K562 (cell line): ENCODE results near the gene C1QTNF3. TPM values are rescaled to one million over a fixed set of nuclear protein-coding genes. Genes with fewer than 3 reads are reported as not detected.

Experiments used
- ATAC-seq: fragments of 200-7000 bp; cut with Tn5 transposase; 3 replicates; pipeline ENCODE4 v1.9.1; 2020; ENCODE audit warnings: moderate library complexity
- BruUV-seq: library from RNA; stranded (reverse); fragments of 400-500 nt; replicated peaks from 2 replicates; lab custom pipeline; 2021; lab: Mats Ljungman, UMichigan
- CTCF ChIA-PET: fragments of 300-600 bp; formaldehyde crosslinking; extraction: SDS; loops from one replicate; lab custom pipeline; 2021; ENCODE audit warnings: low intra/inter-chr PET ratio; lab: Yijun Ruan, JAX
- POLR2A ChIA-PET: fragments of 300-600, 350-650 bp; sonication (Branson Sonifier 250); formaldehyde crosslinking; extraction: SDS; loops from one replicate; lab custom pipeline; 2021; ENCODE audit warnings: antibody characterized with exemption, inconsistent platforms; lab: Yijun Ruan, JAX
- DNase-seq, 4 experiments: peaks; one replicate each; pipeline versions ENCODE4 v3.0.0 to v3.0.0-alpha.2; 2011 to 2018; ENCODE audit warnings: low spot score in 3 of 4, mixed read lengths in 3 of 4; ENCODE audit errors: extremely low read depth in 1 of 4
- FAIRE-seq: peaks from 2 replicates; lab custom pipeline; 2011; peaks lifted over from hg19 to GRCh38; lab: Jason Lieb, UNC
- H2AFZ ChIP-seq: 2 replicates; pipeline ENCODE4 v1.6.0; 2011; ENCODE audit warnings: low read depth, low read length, control low read depth, inconsistent platforms
- H3K27ac ChIP-seq: fragments of 200-600 bp; 3 replicates; pipeline ENCODE4 v1.8.0; 2011; ENCODE audit warnings: low read depth, mild to moderate bottlenecking, control low read depth, inconsistent platforms, low read length, moderate library complexity, mixed read lengths; ENCODE audit errors: extremely low read depth
- H3K27me3 ChIP-seq, 2 experiments: fragments of 300-600 bp in 1 of 2; 2 replicates in 1 of 2; 3 replicates in 1 of 2; pipeline versions ENCODE4 v1.6.0 to v1.8.0; 2011; ENCODE audit warnings: inconsistent platforms in 2 of 2, low read length in 2 of 2, mild to moderate bottlenecking in 1 of 2, mixed read lengths in 1 of 2, moderate library complexity in 1 of 2; ENCODE audit not compliant: control insufficient read depth in 2 of 2, insufficient read depth in 2 of 2
- H3K36me3 ChIP-seq: fragments of 300-600 bp; 3 replicates; pipeline ENCODE4 v1.8.0; 2011; ENCODE audit warnings: mild to moderate bottlenecking, low read length, inconsistent platforms; ENCODE audit not compliant: control insufficient read depth, insufficient read depth
- H3K4me1 ChIP-seq, 2 experiments: fragments of 200-600 bp in 1 of 2; replicated peaks in 1 of 2; 2 replicates in 1 of 2; 3 replicates in 1 of 2; pipeline versions ENCODE4 v1.5.1 to v1.8.0; 2011; ENCODE audit warnings: inconsistent platforms in 2 of 2, low read length in 2 of 2, mild to moderate bottlenecking in 1 of 2, mixed read lengths in 1 of 2, moderate library complexity in 1 of 2; ENCODE audit not compliant: control insufficient read depth in 2 of 2, insufficient read depth in 2 of 2
- H3K4me2 ChIP-seq: 2 replicates; pipeline ENCODE4 v1.6.1; 2011; ENCODE audit warnings: low read length, control low read depth, inconsistent platforms, mixed read lengths; ENCODE audit not compliant: insufficient read depth
- H3K4me3 ChIP-seq: fragments of 200-600 bp; sonication (generic), shearing (Covaris generic); 2 replicates; pipeline ENCODE4 v1.5.1; 2016; ENCODE audit warnings: control low read depth, inconsistent platforms
- H3K79me2 ChIP-seq: fragments of 200-600 bp; 3 replicates; pipeline ENCODE4 v1.8.0; 2011; ENCODE audit warnings: low read length, inconsistent platforms; ENCODE audit not compliant: control insufficient read depth, insufficient read depth
- H3K9ac ChIP-seq, 2 experiments: 2 replicates each; pipeline versions ENCODE4 v1.6.0 to v1.6.1; 2011; ENCODE audit warnings: low read depth in 2 of 2, low read length in 2 of 2, control low read depth in 1 of 2, inconsistent platforms in 1 of 2, mild to moderate bottlenecking in 1 of 2, mixed read lengths in 1 of 2; ENCODE audit not compliant: insufficient read depth in 1 of 2
- H3K9me1 ChIP-seq: one replicate; pipeline ENCODE4 v1.6.0; 2011; ENCODE audit warnings: inconsistent platforms, mild to moderate bottlenecking, low read length, moderate library complexity; ENCODE audit not compliant: control insufficient read depth, insufficient read depth
- H3K9me3 ChIP-seq: replicated peaks from 2 replicates; pipeline ENCODE4 v1.5.1; 2011; ENCODE audit warnings: low read depth, low read length, inconsistent platforms; ENCODE audit not compliant: control insufficient read depth, insufficient read depth
- H4K20me1 ChIP-seq: replicated peaks from 2 replicates; pipeline ENCODE4 v1.6.1; 2011; ENCODE audit warnings: low read length, inconsistent platforms, mixed read lengths; ENCODE audit not compliant: control insufficient read depth, insufficient read depth
- CHD2 ChIP-seq: IDR thresholded peaks from 2 replicates; pipeline ENCODE4 v1.6.1; 2011; ENCODE audit warnings: low read depth, low read length
- ELF4 ChIP-seq: fragments of 450-650 bp; formaldehyde crosslinking; IDR thresholded peaks from 2 replicates; pipeline ENCODE4 v1.4.0; 2022; ENCODE audit warnings: missing genetic modification characterization
- HMBOX1 ChIP-seq: sonication (generic); IDR thresholded peaks from 2 replicates; pipeline ENCODE4 v1.6.1; 2016
- MBD2 ChIP-seq: sonication (generic); IDR thresholded peaks from 2 replicates; pipeline ENCODE4 v1.6.1; 2016; ENCODE audit warnings: low read depth, borderline replicate concordance
- MEIS2 ChIP-seq: fragments of 450-650 bp; IDR thresholded peaks from 2 replicates; pipeline ENCODE4 v1.6.1; 2014; ENCODE audit warnings: mild to moderate bottlenecking; ENCODE audit not compliant: partially characterized antibody
- NFIC ChIP-seq: fragments of 450-650 bp; IDR thresholded peaks from 2 replicates; pipeline ENCODE4 v1.6.1; 2017; ENCODE audit warnings: mild to moderate bottlenecking, inconsistent platforms
- PTRF ChIP-seq: fragments of 450-650 bp; IDR thresholded peaks from 2 replicates; pipeline ENCODE4 v1.6.1; 2016; ENCODE audit warnings: mild to moderate bottlenecking, missing genetic modification characterization, missing compliant biosample characterization
- RAD21 ChIP-seq, 2 experiments: fragments of 250-450 bp in 1 of 2; fragments of 450-650 bp in 1 of 2; sonication (Bioruptor Pico) in 1 of 2; formaldehyde crosslinking in 1 of 2; IDR thresholded peaks in 1 of 2; conservative IDR thresholded peaks in 1 of 2; 2 replicates each; pipeline versions ENCODE4 v1.4.0 to v1.8.0; 2020 to 2022; ENCODE audit warnings: mild to moderate bottlenecking in 2 of 2, moderate library complexity in 1 of 2
- RBFOX2 ChIP-seq: fragments of 200-400 bp; formaldehyde crosslinking; IDR thresholded peaks from 2 replicates; pipeline ENCODE4 v1.6.1; 2017; ENCODE audit warnings: low read depth, mild to moderate bottlenecking, low read length, moderate library complexity
- ZC3H8 ChIP-seq: fragments of 450-650 bp; IDR thresholded peaks from 2 replicates; pipeline ENCODE4 v1.6.1; 2017
- ZNF143 ChIP-seq: sonication (generic); formaldehyde crosslinking; IDR thresholded peaks from 2 replicates; pipeline ENCODE4 v1.9.0; 2022; ENCODE audit warnings: mild to moderate bottlenecking, missing genetic modification reagents
- ZNF165 ChIP-seq: fragments of 250-450 bp; sonication (Bioruptor Pico); IDR thresholded peaks from 2 replicates; pipeline ENCODE4 v1.4.0; 2020; ENCODE audit warnings: borderline replicate concordance
- ZNF316 ChIP-seq: fragments of 450-650 bp; IDR thresholded peaks from 2 replicates; pipeline ENCODE4 v1.6.1; 2016
- ZSCAN32 ChIP-seq: fragments of 450-650 bp; formaldehyde crosslinking; IDR thresholded peaks from 2 replicates; pipeline ENCODE4 v1.4.0; 2020; ENCODE audit warnings: mild to moderate bottlenecking, moderate library complexity
- WGBS: fragments of 100-300 bp; shearing (Covaris generic); methylation state at CpG from one replicate; pipeline ENCODE4 v1.1.6; 2016; ENCODE audit warnings: low coverage, mixed read lengths; ENCODE audit not compliant: insufficient coverage; ENCODE audit errors: missing lambda C conversion rate; 5-methylcytosine and 5-hydroxymethylcytosine counted together
- in situ Hi-C: fragments of 300-500 bp; cut with MboI; formaldehyde crosslinking; loops from 4 replicates; pipeline ENCODE4 v1.15.0; 2018; ENCODE audit warnings: inconsistent platforms, mixed read lengths
- intact Hi-C: fragments of 100-400 bp; cut with micrococcal nuclease; formaldehyde crosslinking; loops from 2 replicates; pipeline ENCODE4 v1.14.2; 2022
- polyA plus RNA-seq, 8 experiments: library from polyadenylated mRNA; depleted of rRNA in 4 of 8; stranded (reverse) in 5 of 8; unstranded in 3 of 8; fragments of >200 nt; fragmentation: Nextera tagmentation in 2 of 8; fragmentation: Illumina TruSeq in 1 of 8; extraction: Ambion mirVana in 2 of 8; extraction: Trizol in 1 of 8; gene quantifications; 2 replicates each; pipeline versions ENCODE4 v1.2.1 to v1.2.3, GENCODE V29; 2011 to 2014; ENCODE audit warnings: inconsistent platforms in 1 of 8, missing spikeins in 1 of 8
- total RNA-seq, 7 experiments: library from RNA; depleted of rRNA in 6 of 7; stranded (reverse); fragments of >200 nt in 6 of 7; fragmentation: Illumina TruSeq in 2 of 7; extraction: Trizol in 2 of 7; gene quantifications; 2 replicates each; pipeline versions ENCODE4 v1.2.1 to v1.2.3, GENCODE V29; 2011 to 2021; ENCODE audit warnings: low replicate concordance in 1 of 7
- TF ChIP-seq, protein P1 (sequence below): fragments of 250-450 bp; sonication (Bioruptor Pico); IDR thresholded peaks from 2 replicates; pipeline ENCODE4 v1.5.0; 2021
- TF ChIP-seq, protein P2 (sequence below): fragments of 450-650 bp; IDR thresholded peaks from 2 replicates; pipeline ENCODE4 v1.6.1; 2017; ENCODE audit warnings: antibody characterized with exemption

Gene C1QTNF3
- total and polyA plus RNA-seq, 9 of the 15 experiments (the other 6 are each of a cell fraction or from before 2014, with no cell fraction given) = 0.51 to 3.3 (median 2.0) TPM

DNA sequence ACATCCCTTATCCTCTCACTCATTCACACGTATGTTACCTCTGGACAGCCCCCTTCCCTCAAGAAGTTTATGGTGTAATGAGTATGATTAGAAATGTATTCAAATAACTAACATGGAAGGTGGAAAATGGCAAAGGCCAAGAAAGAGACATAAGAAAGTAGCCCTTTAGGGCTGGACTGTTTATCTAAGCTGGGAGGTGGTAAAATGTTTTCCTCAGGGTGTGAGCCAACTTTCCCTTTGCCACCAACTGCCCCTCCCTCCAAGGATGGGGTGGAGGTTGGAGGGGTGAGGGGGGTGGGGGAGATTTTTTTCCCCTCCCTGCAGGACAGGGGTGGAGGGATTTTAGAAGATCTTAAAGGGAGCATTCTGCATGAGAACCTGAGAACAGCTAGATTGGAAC is 66.7 kb downstream of the C1QTNF3 start:
- TF ChIP-seq NFIC (no peak), HMBOX1 (no peak), ZNF165 (no peak), MBD2 (no peak), ZNF143 (no peak), CHD2 (no peak), PTRF (tag) (no peak), RAD21 (CRISPR knock-in tag; conservative IDR thresholded peaks at IDR 0.05 in 1 of 2, IDR thresholded peaks at IDR 0.05 in 1 of 2) (no peak), ZNF316 (no peak), MEIS2 (no peak), ELF4 (CRISPR knock-in tag) (no peak), RBFOX2 (no peak), ZC3H8 (no peak), ZSCAN32 (CRISPR knock-in tag) (no peak)
- TF ChIP-seq, protein P1, sequence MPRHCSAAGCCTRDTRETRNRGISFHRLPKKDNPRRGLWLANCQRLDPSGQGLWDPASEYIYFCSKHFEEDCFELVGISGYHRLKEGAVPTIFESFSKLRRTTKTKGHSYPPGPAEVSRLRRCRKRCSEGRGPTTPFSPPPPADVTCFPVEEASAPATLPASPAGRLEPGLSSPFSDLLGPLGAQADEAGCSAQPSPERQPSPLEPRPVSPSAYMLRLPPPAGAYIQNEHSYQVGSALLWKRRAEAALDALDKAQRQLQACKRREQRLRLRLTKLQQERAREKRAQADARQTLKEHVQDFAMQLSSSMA = no peak
- TF ChIP-seq, protein P2, sequence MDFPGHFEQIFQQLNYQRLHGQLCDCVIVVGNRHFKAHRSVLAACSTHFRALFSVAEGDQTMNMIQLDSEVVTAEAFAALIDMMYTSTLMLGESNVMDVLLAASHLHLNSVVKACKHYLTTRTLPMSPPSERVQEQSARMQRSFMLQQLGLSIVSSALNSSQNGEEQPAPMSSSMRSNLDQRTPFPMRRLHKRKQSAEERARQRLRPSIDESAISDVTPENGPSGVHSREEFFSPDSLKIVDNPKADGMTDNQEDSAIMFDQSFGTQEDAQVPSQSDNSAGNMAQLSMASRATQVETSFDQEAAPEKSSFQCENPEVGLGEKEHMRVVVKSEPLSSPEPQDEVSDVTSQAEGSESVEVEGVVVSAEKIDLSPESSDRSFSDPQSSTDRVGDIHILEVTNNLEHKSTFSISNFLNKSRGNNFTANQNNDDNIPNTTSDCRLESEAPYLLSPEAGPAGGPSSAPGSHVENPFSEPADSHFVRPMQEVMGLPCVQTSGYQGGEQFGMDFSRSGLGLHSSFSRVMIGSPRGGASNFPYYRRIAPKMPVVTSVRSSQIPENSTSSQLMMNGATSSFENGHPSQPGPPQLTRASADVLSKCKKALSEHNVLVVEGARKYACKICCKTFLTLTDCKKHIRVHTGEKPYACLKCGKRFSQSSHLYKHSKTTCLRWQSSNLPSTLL = no peak
- no peak for ATAC-seq
- Histone ChIP-seq H3K9me1 (no peaks in the 10 kb centered on the region), H3K36me3 (no peaks in the 10 kb centered on the region), H3K9ac (no peak overlapping the region), H2AFZ (no peak overlapping the region), H3K4me2 (no peak overlapping the region), H3K9me3 (no peaks in the 10 kb centered on the region), H3K79me2 (no peaks in the 10 kb centered on the region), H4K20me1 (no peaks in the 10 kb centered on the region), H3K27ac (no peak overlapping the region), H3K4me3 (no peak overlapping the region), H3K27me3 (peaks cover 11 to 26% of the 10 kb centered on the region in 2 experiments), H3K4me1 (no peaks in the 10 kb centered on the region)
- in situ Hi-C loops (no loop called here), intact Hi-C loops (no loop called here)
- FAIRE-seq = no peak
- ChIA-PET CTCF (no interaction called here), POLR2A (interaction anchor here (0.6 to 1.2 kb wide), 3 partner anchors 13 to 23 kb away, joined by 3 read pairs; no protein-coding TSS in a partner anchor)
- DNase-seq = no peak
- no TSS peak for BruUV-seq
- 0% methylated on average over 1 of the region's 1 CpG for WGBS
